PC-9 (cell line): Measurements from ENCODE around the gene GCNT2. TPM values are rescaled to one million over a fixed set of nuclear protein-coding genes. Genes with fewer than 3 reads are reported as not detected.

ENCODE experiments used
- BruUV-seq: library from RNA; stranded (reverse); fragments of 400-500 nt; replicated peaks from 2 replicates; lab custom pipeline; 2021; lab: Mats Ljungman, UMichigan
- CTCF ChIA-PET: fragments of 300-600 bp; sonication (Branson Sonifier 250); formaldehyde crosslinking; loops from one replicate; lab custom pipeline; 2022; ENCODE audit warnings: antibody characterized with exemption; lab: Charles Lee
- POLR2A ChIA-PET: fragments of 300-600 bp; sonication (Branson Sonifier 250); formaldehyde crosslinking; loops from one replicate; lab custom pipeline; 2022; ENCODE audit warnings: antibody characterized with exemption; ENCODE audit not compliant: unreplicated experiment; lab: Charles Lee
- DNase-seq, 2 experiments: peaks; one replicate each; pipeline versions ENCODE4 v3.0.0 to v3.0.0-alpha.2; 2015 to 2022; ENCODE audit warnings: mixed read lengths in 1 of 2
- H2AFZ ChIP-seq: fragments of 200-600 bp; sonication (generic); 2 replicates; pipeline ENCODE4 v1.8.1; 2017; ENCODE audit warnings: antibody characterized with exemption
- H3F3A ChIP-seq: fragments of 200-600 bp; sonication (generic); 2 replicates; pipeline ENCODE4 v1.8.1; 2017; ENCODE audit warnings: antibody characterized with exemption, mild to moderate bottlenecking, low read depth; ENCODE audit not compliant: insufficient read depth
- H3K27ac ChIP-seq: fragments of 200-600 bp; sonication (generic); 2 replicates; pipeline ENCODE4 v1.6.1; 2016; ENCODE audit warnings: mixed run types
- H3K27me3 ChIP-seq: fragments of 200-600 bp; sonication (generic); 2 replicates; pipeline ENCODE4 v1.6.1; 2016; ENCODE audit warnings: low read depth, mixed run types; ENCODE audit not compliant: insufficient read depth
- H3K36me3 ChIP-seq: fragments of 200-600 bp; sonication (generic); 2 replicates; pipeline ENCODE4 v1.6.1; 2016; ENCODE audit warnings: low read depth, mixed run types
- H3K4me1 ChIP-seq: fragments of 200-600 bp; sonication (generic); replicated peaks from 2 replicates; pipeline ENCODE4 v1.6.1; 2016; ENCODE audit warnings: mixed run types; ENCODE audit not compliant: insufficient read depth
- H3K4me2 ChIP-seq: fragments of 200-600 bp; sonication (generic); 2 replicates; pipeline ENCODE4 v1.6.1; 2017; ENCODE audit warnings: mixed run types
- H3K4me3 ChIP-seq: fragments of 200-600 bp; sonication (generic); 2 replicates; pipeline ENCODE4 v1.6.1; 2016; ENCODE audit warnings: mixed run types
- H3K79me2 ChIP-seq: fragments of 200-600 bp; sonication (generic); 2 replicates; pipeline ENCODE4 v1.6.1; 2017; ENCODE audit warnings: low read depth, mixed run types
- H3K9me2 ChIP-seq: fragments of 200-600 bp; sonication (generic); 2 replicates; pipeline ENCODE4 v1.8.1; 2017; ENCODE audit warnings: mild to moderate bottlenecking; ENCODE audit not compliant: insufficient read depth
- H3K9me3 ChIP-seq: fragments of 200-600 bp; sonication (generic); 2 replicates; pipeline ENCODE4 v1.8.1; 2016; ENCODE audit warnings: low read depth; ENCODE audit not compliant: insufficient read depth
- H4K20me1 ChIP-seq: fragments of 200-600 bp; sonication (generic); 2 replicates; pipeline ENCODE4 v1.8.1; 2017; ENCODE audit not compliant: insufficient read depth
- CTCF ChIP-seq: fragments of 200-600 bp; sonication (generic); conservative IDR thresholded peaks from 2 replicates; pipeline ENCODE4 v1.6.1; 2017; ENCODE audit warnings: mixed run types, antibody characterized with exemption, mild to moderate bottlenecking, moderate library complexity
- EZH2 ChIP-seq: fragments of 200-600 bp; sonication (generic); IDR thresholded peaks from 2 replicates; pipeline ENCODE4 v1.8.0; 2017; ENCODE audit warnings: antibody characterized with exemption, low read depth
- intact Hi-C: fragments of 100-400 bp; cut with micrococcal nuclease; formaldehyde crosslinking; loops from one replicate; pipeline ENCODE4 v1.10.0; 2022; ENCODE audit not compliant: unreplicated experiment
- total RNA-seq: library from RNA; stranded (reverse); gene quantifications from 2 replicates; pipeline ENCODE4 v1.2.3, GENCODE V29; 2021

Gene GCNT2
- total RNA-seq, 1 experiment from 2014 or later, result 35.7 TPM

GRCh38 chr6:10643201-10643651, 122.1 kb downstream of the GCNT2 start:
- POLR2A ChIA-PET, result no interaction called here
- CTCF ChIA-PET, result no interaction called here
- Histone ChIP-seq H3K79me2 (no peaks in the 10 kb centered on the region), H3K9me3 (no peaks in the 10 kb centered on the region), H3K27me3 (no peaks in the 10 kb centered on the region), H3K9me2 (no peaks in the 10 kb centered on the region), H3K4me3 (no peak overlapping the region), H3K27ac (no peak overlapping the region), H3K36me3 (no peaks in the 10 kb centered on the region), H3K4me2 (no peak overlapping the region), H4K20me1 (no peaks in the 10 kb centered on the region), H2AFZ (no peak overlapping the region), H3F3A (no peaks in the 10 kb centered on the region), H3K4me1 (no peaks in the 10 kb centered on the region)
- DNase-seq, result no peak
- TF ChIP-seq CTCF (no peak), EZH2 (no peak)
- BruUV-seq, result no TSS peak
- intact Hi-C loops, result no loop called here

- no peak overlapping the region for H3K4me2 ChIP-seq
- BruUV-seq, result no TSS peak
- POLR2A ChIA-PET, result no interaction called here
- no peaks in the 10 kb centered on the region for H3K9me2 ChIP-seq
- no peak for DNase-seq
- intact Hi-C loops, result no loop called here
- H2AFZ ChIP-seq, result no peak overlapping the region
- H3K79me2 ChIP-seq, result no peaks in the 10 kb centered on the region
- no peak overlapping the region for H3K27ac ChIP-seq
- no peak for TF ChIP-seq EZH2
- no peak for TF ChIP-seq CTCF
- H3F3A ChIP-seq, result no peaks in the 10 kb centered on the region
- no peaks in the 10 kb centered on the region for H3K4me1 ChIP-seq
- H4K20me1 ChIP-seq, result no peaks in the 10 kb centered on the region
- CTCF ChIA-PET, result no interaction called here
- H3K9me3 ChIP-seq, result no peaks in the 10 kb centered on the region
- no peaks in the 10 kb centered on the region for H3K27me3 ChIP-seq
- no peaks in the 10 kb centered on the region for H3K36me3 ChIP-seq
- H3K4me3 ChIP-seq, result no peak overlapping the region
Observed at GRCh38 chr6:10644225-10644624, 123.1 kb downstream of the GCNT2 start.

- no peak for TF ChIP-seq EZH2
- TF ChIP-seq CTCF, result no peak
- intact Hi-C loops, result no loop called here
- CTCF ChIA-PET, result no interaction called here
- no peaks in the 10 kb centered on the region for H3K79me2 ChIP-seq
- BruUV-seq, result no TSS peak
- DNase-seq, result no peak
- H3K36me3 ChIP-seq, result no peaks in the 10 kb centered on the region
- no peak overlapping the region for H3K4me3 ChIP-seq
- no peaks in the 10 kb centered on the region for H4K20me1 ChIP-seq
- H3K4me1 ChIP-seq, result no peaks in the 10 kb centered on the region
- H3F3A ChIP-seq, result no peaks in the 10 kb centered on the region
- no peaks in the 10 kb centered on the region for H3K27me3 ChIP-seq
- POLR2A ChIA-PET, result no interaction called here
- H3K4me2 ChIP-seq, result no peak overlapping the region
- no peak overlapping the region for H2AFZ ChIP-seq
- H3K27ac ChIP-seq, result no peak overlapping the region
- H3K9me3 ChIP-seq, result no peaks in the 10 kb centered on the region
- no peaks in the 10 kb centered on the region for H3K9me2 ChIP-seq
Observed at GRCh38 chr6:10655508-10656055, 134.4 kb downstream of the GCNT2 start.
